Neural cell (in vitro differentiated cells): Measurements from ENCODE around the gene FLOT2. TPM values are rescaled to one million over a fixed set of nuclear protein-coding genes. Genes with fewer than 3 reads are reported as not detected.

Experiments used
- H2AFZ ChIP-seq: fragments of 200-600, 300-800 bp; sonication (generic), shearing (Covaris generic); 2 replicates; pipeline ENCODE4 v1.6.0; 2014; ENCODE audit warnings: low read depth, mild to moderate bottlenecking, antibody characterized with exemption, low read length, moderate library complexity
- H3F3A ChIP-seq: fragments of 200-600 bp; shearing (Covaris generic); 2 replicates; pipeline ENCODE4 v1.6.1; 2016; ENCODE audit warnings: mild to moderate bottlenecking, moderate library complexity, mixed read lengths, antibody characterized with exemption, low read length; ENCODE audit not compliant: insufficient read depth, poor library complexity, severe bottlenecking
- H3K27ac ChIP-seq: fragments of 200-600, 300-800 bp; sonication (generic), shearing (Covaris generic); 2 replicates; pipeline ENCODE4 v1.5.1; 2014; ENCODE audit warnings: mild to moderate bottlenecking, low read length, moderate library complexity
- H3K27me3 ChIP-seq: fragments of 300-800, 200-600 bp; sonication (generic), shearing (Covaris generic); 2 replicates; pipeline ENCODE4 v1.6.0; 2014; ENCODE audit warnings: mild to moderate bottlenecking, low read depth, low read length, moderate library complexity; ENCODE audit not compliant: insufficient read depth
- H3K36me3 ChIP-seq: fragments of 300-800, 200-600 bp; sonication (generic), shearing (Covaris generic); 2 replicates; pipeline ENCODE4 v1.5.1; 2014; ENCODE audit warnings: mild to moderate bottlenecking, antibody characterized with exemption, low read length, moderate library complexity; ENCODE audit not compliant: insufficient read depth
- H3K4me2 ChIP-seq: fragments of 300-800, 200-600 bp; sonication (generic), shearing (Covaris generic); 2 replicates; pipeline ENCODE4 v1.6.0; 2014; ENCODE audit warnings: mild to moderate bottlenecking, low read length
- H3K4me3 ChIP-seq: fragments of 300-800, 200-600 bp; sonication (generic), shearing (Covaris generic); 2 replicates; pipeline ENCODE4 v1.5.1; 2014; ENCODE audit warnings: mild to moderate bottlenecking, low read length, moderate library complexity
- H3K79me2 ChIP-seq: fragments of 200-600 bp; shearing (Covaris generic); replicated peaks from 2 replicates; pipeline ENCODE4 v1.6.0; 2014; ENCODE audit warnings: mild to moderate bottlenecking, low read length, moderate library complexity; ENCODE audit not compliant: insufficient read depth
- H3K9ac ChIP-seq: fragments of 300-800, 200-600 bp; sonication (generic), shearing (Covaris generic); 2 replicates; pipeline ENCODE4 v1.6.1; 2016; ENCODE audit warnings: mild to moderate bottlenecking, low read length, mixed read lengths
- H3K9me2 ChIP-seq: fragments of 200-600 bp; shearing (Covaris generic); 2 replicates; pipeline ENCODE4 v1.6.1; 2016; ENCODE audit warnings: mild to moderate bottlenecking, low read length, mixed read lengths; ENCODE audit not compliant: insufficient read depth
- H3K9me3 ChIP-seq: fragments of 200-600, 300-800 bp; sonication (generic), shearing (Covaris generic); 2 replicates; pipeline ENCODE4 v1.6.1; 2016; ENCODE audit warnings: mild to moderate bottlenecking, mixed run types, low read length, moderate library complexity, mixed read lengths
- H4K20me1 ChIP-seq: fragments of 200-600 bp; shearing (Covaris generic); 2 replicates; pipeline ENCODE4 v1.6.1; 2016; ENCODE audit warnings: mild to moderate bottlenecking, mixed run types; ENCODE audit not compliant: insufficient read depth
- CTCF ChIP-seq: fragments of 450-650 bp; IDR thresholded peaks from 2 replicates; pipeline ENCODE4 v1.5.1; 2014; ENCODE audit warnings: antibody characterized with exemption, mild to moderate bottlenecking, moderate library complexity; ENCODE audit not compliant: poor library complexity, severe bottlenecking
- EP300 ChIP-seq: fragments of 450-650 bp; conservative IDR thresholded peaks from 2 replicates; pipeline ENCODE4 v1.6.1; 2014; ENCODE audit warnings: antibody characterized with exemption, mild to moderate bottlenecking, moderate library complexity; ENCODE audit not compliant: poor library complexity, severe bottlenecking
- EZH2 ChIP-seq: fragments of 200-600, 300-800 bp; shearing (Covaris generic), sonication (generic); IDR thresholded peaks from 2 replicates; pipeline ENCODE4 v1.6.1; 2014; ENCODE audit warnings: antibody characterized with exemption, low read length, borderline replicate concordance, mild to moderate bottlenecking; ENCODE audit not compliant: insufficient read depth, poor library complexity, severe bottlenecking
- MXI1 ChIP-seq: fragments of 450-650 bp; conservative IDR thresholded peaks from 2 replicates; pipeline ENCODE4 v1.6.1; 2014; ENCODE audit warnings: antibody characterized with exemption, mild to moderate bottlenecking; ENCODE audit not compliant: poor library complexity, severe bottlenecking
- POLR2AphosphoS5 ChIP-seq: IDR thresholded peaks from 2 replicates; pipeline ENCODE4 v1.6.1; 2012
- RAD21 ChIP-seq: fragments of 450-650 bp; conservative IDR thresholded peaks from 2 replicates; pipeline ENCODE4 v1.6.1; 2014; ENCODE audit warnings: antibody characterized with exemption, mild to moderate bottlenecking, moderate library complexity
- REST ChIP-seq: IDR thresholded peaks from 2 replicates; pipeline ENCODE4 v1.6.1; 2012; ENCODE audit warnings: borderline replicate concordance
- SMC3 ChIP-seq: fragments of 450-650 bp; conservative IDR thresholded peaks from 2 replicates; pipeline ENCODE4 v1.6.1; 2014; ENCODE audit warnings: antibody characterized with exemption, mild to moderate bottlenecking, moderate library complexity; ENCODE audit not compliant: poor library complexity
- TAF1 ChIP-seq: IDR thresholded peaks from 2 replicates; pipeline ENCODE4 v1.6.1; 2012; ENCODE audit warnings: low read depth
- polyA plus RNA-seq: library from polyadenylated mRNA; depleted of rRNA; stranded (reverse); fragments of >200 nt; gene quantifications from 2 replicates; pipeline ENCODE4 v1.2.3, GENCODE V29; 2014

FLOT2 gene
- polyA plus RNA-seq, 1 donor from 2014 or later, result 27.5 TPM

GRCh38 chr17:28842282-28843012 lies 55.1 kb downstream of the FLOT2 start, which contains the start of gene FAM222B:
Gene FAM222B (minus strand): TSS chr17:28842790. CDS start chr17:28766667, 76,123 bp downstream.
- Histone ChIP-seq H3K27me3 (no peaks in the 10 kb centered on the region), H2AFZ (peak within 1 kb of the TSS; percentile 87), H3F3A (no peaks in the 10 kb centered on the region), H3K36me3 (no peaks in the 10 kb centered on the region), H3K79me2 (peaks cover 29% of the 10 kb centered on the region), H3K4me3 (peak within 1 kb of the TSS; percentile 85), H3K27ac (peak within 1 kb of the TSS; percentile 81), H4K20me1 (no peaks in the 10 kb centered on the region), H3K4me2 (peak within 1 kb of the TSS; percentile 91), H3K9me3 (no peaks in the 10 kb centered on the region), H3K9me2 (no peaks in the 10 kb centered on the region), H3K9ac (peak within 1 kb of the TSS; percentile 86)
- TF ChIP-seq SMC3 (peak; percentile 42), EZH2 (no peak), RAD21 (peak; percentile 48), MXI1 (peak; percentile 79), CTCF (no peak), POLR2AphosphoS5 (peak; percentile 92), EP300 (peak; percentile 19), TAF1 (peak; percentile 82), REST (peak; percentile 55)

- Histone ChIP-seq H3K4me3 (peak overlapping the region; percentile 85), H3K27me3 (no peaks in the 10 kb centered on the region), H3K4me2 (peak overlapping the region; percentile 91), H3K27ac (peak overlapping the region; percentile 81), H3K79me2 (peaks cover 30% of the 10 kb centered on the region), H3K9ac (peak overlapping the region; percentile 86), H2AFZ (peak overlapping the region; percentile 87), H4K20me1 (no peaks in the 10 kb centered on the region), H3K9me2 (no peaks in the 10 kb centered on the region), H3K36me3 (no peaks in the 10 kb centered on the region), H3F3A (no peaks in the 10 kb centered on the region), H3K9me3 (no peaks in the 10 kb centered on the region)
- TF ChIP-seq REST (no peak), POLR2AphosphoS5 (no peak), MXI1 (no peak), SMC3 (no peak), TAF1 (no peak), EZH2 (no peak), CTCF (no peak), RAD21 (no peak), EP300 (no peak)
Measured at GRCh38 chr17:28841901-28842281, 55.6 kb downstream of the FLOT2 start.
